Choroid plexus epithelial cell (primary cell): ENCODE data around the gene ABCB1.

Experiments
- DNase-seq: peaks from one replicate; pipeline ENCODE4 v3.0.0-alpha.2; 2010; ENCODE audit warnings: low read depth
- H3K4me3 ChIP-seq: 2 replicates; pipeline ENCODE4 v1.5.1; 2011; ENCODE audit warnings: low read depth, mild to moderate bottlenecking, control low read depth, low read length, moderate library complexity
- CTCF ChIP-seq: conservative IDR thresholded peaks from 2 replicates; pipeline ENCODE4 v1.5.1; 2011; ENCODE audit warnings: low read depth, mild to moderate bottlenecking, control low read depth, inconsistent platforms, low read length, moderate library complexity

Gene ABCB1

GRCh38 chr7:87598234-87599009 is 2.3 kb downstream of the ABCB1 start:
- TF ChIP-seq CTCF = no peak
- H3K4me3 ChIP-seq = no peak overlapping the region
- no peak for DNase-seq

GRCh38 chr7:87596696-87597095 is 4.0 kb downstream of the ABCB1 start:
- TF ChIP-seq CTCF = no peak
- no peak for DNase-seq
- H3K4me3 ChIP-seq = no peak overlapping the region

- no peak overlapping the region for H3K4me3 ChIP-seq
- TF ChIP-seq CTCF = no peak
- DNase-seq = no peak
Observed at GRCh38 chr7:87596136-87596535, 4.5 kb downstream of the ABCB1 start.

GRCh38 chr7:87592300-87592699 is 8.4 kb downstream of the ABCB1 start:
- TF ChIP-seq CTCF = no peak
- no peak overlapping the region for H3K4me3 ChIP-seq
- DNase-seq = no peak

- DNase-seq = no peak
- no peak for TF ChIP-seq CTCF
- H3K4me3 ChIP-seq = no peak overlapping the region
Observed at GRCh38 chr7:87591211-87591610, 9.5 kb downstream of the ABCB1 start.

- no peak for DNase-seq
- TF ChIP-seq CTCF = no peak
Observed at GRCh38 chr7:87590578-87590977, 10.1 kb downstream of the ABCB1 start.

GRCh38 chr7:87589631-87590030 is 11.1 kb downstream of the ABCB1 start:
- DNase-seq = no peak
- no peak for TF ChIP-seq CTCF
- no peak overlapping the region for H3K4me3 ChIP-seq

More at GRCh38 chr7:87590578-87590977, 10.1 kb downstream of the ABCB1 start:
- H3K4me3 ChIP-seq = no peak overlapping the region
